GM18858 (cell line): Measurements from ENCODE around the gene IPO5.
"Not testable (repeated sequence)": the region's sequence is repeated elsewhere in the genome, so short reads cannot be mapped to it uniquely, and the experiment has no call there.

Experiments used
- ATAC-seq: cut with Tn5 transposase; IDR thresholded peaks from one replicate; pipeline ENCODE4 v1.9.1; 2021; ENCODE audit not compliant: unreplicated experiment

Gene IPO5

DNA sequence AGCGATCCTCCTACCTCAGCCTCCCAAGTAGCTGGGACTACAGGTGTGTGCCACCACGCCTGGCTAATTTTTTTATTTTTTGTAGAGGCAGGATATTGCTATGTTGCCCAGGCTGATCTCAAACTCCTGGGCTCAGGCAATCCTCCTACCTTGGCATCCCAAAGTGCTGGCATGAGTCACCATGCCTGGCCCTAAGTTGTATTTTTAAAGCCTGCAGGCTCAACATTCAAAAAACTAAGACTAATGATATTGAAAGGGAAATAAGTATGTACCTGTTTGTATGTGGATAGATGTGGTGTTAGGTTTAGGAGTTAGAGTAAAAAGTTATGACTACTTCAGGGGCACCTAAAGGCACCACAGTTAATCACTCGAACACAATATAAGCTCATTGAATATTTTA, 5.4 kb upstream of the IPO5 start:
- ATAC-seq = no peak

DNA sequence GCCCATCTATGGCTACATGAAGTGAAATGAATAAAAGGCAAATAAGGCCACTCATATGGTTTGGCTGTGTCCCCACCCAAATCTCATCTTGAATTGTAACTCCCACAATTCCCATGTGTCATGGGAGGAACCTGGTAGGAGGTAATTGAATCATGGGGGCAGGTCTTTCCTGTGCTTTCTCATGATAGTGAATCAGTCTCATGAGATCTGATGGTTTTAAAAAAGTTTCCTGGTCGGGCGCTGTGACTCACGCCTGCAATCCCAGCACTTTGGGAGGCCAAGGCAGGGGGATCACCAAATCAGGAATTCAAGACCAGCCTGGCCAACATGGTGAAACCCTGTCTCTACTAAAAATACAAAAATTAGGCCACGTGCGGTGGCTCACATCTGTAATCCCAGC, 4.2 kb upstream of the IPO5 start:
- not testable (repeated sequence) for ATAC-seq

DNA sequence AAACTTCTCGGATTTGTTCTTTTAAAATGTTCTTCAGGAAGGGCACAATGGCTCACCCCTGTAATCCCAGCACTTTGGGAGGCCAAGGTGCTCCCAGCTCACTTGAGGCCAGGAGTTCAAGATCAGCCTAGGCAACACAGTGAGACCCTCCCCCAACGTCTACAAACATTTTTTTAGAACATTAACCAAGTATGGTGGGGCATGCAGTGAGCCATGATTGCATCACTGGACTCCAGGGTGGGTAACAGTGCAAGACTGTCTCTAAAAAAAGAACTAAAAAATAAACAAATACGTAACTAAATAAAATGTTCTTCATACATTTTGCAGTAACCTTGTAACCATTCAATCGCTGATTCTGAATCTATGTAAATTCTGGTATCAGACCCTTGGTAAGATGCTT, 2.1 kb upstream of the IPO5 start:
- no peak for ATAC-seq

DNA sequence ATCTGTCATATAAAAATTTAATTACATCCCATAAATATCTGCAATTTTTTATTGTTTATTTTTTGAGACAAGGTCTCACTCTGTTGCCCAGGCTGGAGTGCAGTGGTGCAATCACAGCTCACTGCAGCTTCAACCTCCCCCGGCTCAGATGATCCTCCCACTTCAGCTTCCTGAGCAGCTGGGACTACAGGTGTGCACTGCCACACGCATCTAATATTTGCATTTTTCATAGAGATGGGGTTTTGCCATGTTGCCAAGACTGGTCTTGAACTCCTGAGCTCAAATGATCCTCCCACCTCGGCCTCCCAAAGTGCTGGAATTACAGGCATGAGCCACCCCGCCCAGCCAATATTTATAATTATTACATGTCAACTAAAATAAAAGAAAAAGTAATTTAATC, 644 bp upstream of the IPO5 start:
- peak; percentile 87 for ATAC-seq

DNA sequence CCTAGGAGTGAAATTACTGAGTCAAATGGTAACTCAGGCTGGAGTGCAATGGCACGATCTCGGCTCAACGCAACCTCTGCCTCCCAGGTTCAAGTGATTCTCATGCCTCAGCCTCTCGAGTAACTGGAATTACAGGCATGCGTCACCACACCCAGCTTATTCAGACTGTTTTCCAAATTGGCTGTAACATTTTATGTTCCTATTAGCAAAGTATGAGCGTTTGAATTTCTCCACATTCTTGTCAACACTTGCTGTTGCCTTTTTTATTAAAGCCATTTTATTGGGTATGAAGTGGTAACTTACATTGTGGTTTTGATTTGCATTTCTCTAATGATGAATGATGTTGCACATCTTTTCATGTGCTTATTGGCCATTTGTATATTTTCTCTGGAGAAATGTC, 7.9 kb downstream of the IPO5 start:
- ATAC-seq = no peak

DNA sequence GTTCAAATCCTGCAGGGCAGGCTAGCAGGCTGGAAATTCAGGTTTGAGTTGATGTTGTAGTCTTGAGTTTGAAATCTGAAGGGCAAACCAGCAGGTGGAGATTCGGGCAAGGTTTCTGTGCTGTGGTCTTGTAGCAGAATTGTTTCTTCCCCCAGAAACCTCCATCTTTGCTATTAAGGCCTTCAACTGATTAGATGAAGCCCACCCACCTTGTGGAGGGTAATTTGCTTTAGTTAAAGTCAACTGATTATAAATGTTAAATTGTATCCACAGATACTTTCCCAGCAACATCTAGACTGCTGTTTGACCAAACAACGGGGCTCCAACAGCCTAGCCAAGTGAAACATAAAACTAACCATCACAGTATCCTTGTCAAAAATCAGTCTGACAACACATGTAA, 9.4 kb downstream of the IPO5 start:
- ATAC-seq = no peak

DNA sequence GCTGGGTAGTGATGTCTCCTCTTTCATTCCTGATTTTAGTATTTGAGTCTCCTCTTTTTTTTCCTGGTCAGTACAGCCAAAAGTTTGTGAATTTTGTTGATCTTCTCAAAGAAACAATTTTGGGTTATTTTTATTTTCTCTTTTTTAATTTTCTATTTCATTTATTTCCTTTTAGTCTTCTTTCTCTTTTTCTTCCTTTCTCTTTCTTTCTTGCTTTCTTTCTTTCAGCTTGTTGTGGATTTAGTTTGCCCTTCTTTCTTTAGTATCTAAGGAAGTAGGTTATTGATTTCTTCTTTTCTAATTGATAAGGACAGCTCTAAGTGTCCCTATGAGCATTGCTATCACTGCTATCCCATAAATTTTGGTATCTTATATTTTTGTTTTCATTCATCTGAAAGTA, 13.8 kb downstream of the IPO5 start:
- no peak for ATAC-seq

DNA sequence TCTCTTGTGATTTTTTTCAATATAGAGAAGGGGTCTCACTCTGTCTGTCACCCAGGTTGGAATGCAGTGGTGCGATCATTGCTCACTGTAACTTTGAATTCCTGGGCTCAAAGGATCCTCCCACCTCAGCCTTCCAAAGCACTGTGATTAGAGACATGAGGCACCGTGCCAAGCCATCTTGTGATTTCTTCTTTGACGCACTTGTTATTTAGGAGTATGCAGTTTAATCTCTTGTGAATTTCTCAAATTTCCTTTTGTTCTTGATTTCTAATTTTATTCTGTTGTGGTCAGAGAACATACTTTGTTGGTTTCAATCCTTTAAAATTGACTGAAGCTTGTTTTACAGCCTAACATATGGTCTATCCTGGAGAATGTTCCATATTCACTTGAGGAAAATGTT, 14.5 kb downstream of the IPO5 start:
- ATAC-seq = no peak

DNA sequence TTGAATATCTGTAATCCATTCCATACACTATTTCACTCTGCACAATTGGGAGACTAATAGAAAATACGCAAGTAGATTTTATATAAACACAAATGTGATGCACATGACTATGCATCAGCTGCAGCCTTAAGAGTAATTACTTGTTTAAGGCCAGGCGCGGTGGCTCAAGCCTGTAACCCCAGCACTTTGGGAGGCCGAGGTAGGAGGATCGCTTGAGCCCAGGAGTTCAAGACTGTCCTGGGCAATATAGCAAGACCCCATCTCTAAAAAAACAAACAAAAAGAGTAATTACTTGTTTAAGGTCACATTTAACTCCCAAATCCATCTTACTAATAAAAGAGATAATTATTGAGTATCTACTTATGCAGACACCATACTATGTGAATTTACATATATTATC, 18.0 kb downstream of the IPO5 start:
- no peak for ATAC-seq

DNA sequence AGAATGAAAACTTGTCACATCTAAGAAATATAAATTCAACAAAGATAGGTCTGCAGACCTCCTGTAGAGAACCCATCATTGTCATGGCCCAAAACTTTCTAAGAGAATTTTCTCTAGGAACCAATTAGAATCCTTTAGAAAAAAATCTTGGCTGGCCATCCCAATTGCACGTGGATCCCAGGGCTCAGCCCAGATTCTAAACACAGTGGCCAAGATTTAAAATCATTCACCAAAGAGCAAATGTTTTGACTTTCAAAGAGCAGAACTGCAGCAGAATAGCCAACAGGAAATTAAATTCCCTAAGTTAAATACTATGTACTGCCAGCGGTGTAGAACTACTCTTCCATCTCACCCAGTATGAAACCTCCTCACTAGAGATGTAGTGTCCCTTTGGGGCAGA, 21.3 kb downstream of the IPO5 start:
- ATAC-seq = no peak

DNA sequence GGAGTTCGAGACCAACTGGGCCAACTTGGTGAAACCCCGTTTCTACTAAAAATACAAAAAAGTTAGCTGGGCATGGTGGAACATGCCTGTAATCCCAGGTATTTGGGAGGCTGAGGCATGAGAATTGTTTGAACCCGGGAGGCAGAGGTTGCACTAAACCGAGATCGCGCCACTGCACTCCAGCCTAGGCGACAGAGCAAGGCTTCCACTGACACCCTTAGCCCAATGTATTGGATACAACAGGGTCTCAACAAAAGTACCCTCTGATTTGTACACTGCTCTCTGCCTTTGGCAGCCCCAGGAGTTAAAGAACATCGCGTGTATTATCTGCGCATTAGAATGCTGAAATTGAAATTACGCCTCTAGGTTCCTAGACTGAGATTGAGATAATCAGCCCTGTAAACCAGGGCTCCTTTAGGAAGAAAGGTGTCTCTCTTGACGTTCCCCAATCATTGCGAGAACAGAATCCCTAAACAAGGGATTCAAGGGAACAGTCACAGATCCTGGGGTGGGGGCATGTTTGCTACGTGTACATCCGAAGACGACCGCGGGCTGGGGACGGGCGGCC, 21.9 kb downstream of the IPO5 start:
- ATAC-seq = no peak

DNA sequence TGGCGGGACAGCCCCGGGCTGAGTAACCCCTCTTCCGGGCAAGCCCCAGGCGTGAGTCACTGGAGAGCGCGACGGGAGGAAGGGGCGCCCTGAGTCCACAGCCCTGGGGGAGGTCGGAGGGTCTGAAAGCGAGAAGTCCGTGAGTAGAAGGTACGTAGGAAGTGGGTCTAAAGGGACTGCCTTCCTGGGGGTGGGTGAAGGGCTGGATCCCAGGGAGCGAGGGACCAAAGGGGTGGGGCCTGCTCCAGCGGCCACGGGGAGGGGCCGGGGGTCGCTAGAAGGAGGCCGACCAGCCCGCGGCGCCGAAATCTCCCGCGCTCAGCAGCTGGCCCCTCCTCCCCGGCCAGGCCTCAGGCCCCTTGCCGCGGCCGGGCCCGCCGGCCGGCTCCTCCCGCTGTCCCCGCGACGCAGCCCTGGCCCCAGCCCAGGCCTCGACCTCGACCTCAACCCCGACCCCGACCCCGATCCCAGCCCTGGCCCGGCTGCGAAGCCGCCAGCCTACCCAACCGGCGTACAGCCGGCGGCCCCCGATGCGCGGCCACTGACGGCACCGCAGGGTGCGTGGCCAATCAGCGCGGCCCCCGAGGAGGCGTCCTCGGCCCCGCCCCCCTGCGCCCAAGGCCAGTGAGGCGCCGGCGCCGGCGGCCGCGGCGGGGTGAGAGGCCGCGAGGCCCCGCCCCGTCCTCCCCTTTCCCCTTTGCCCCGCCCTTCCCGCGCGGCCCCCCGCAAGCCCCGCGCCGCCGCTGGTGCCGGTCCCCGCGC, 22.6 kb downstream of the IPO5 start:
- peak; percentile 81 for ATAC-seq

DNA sequence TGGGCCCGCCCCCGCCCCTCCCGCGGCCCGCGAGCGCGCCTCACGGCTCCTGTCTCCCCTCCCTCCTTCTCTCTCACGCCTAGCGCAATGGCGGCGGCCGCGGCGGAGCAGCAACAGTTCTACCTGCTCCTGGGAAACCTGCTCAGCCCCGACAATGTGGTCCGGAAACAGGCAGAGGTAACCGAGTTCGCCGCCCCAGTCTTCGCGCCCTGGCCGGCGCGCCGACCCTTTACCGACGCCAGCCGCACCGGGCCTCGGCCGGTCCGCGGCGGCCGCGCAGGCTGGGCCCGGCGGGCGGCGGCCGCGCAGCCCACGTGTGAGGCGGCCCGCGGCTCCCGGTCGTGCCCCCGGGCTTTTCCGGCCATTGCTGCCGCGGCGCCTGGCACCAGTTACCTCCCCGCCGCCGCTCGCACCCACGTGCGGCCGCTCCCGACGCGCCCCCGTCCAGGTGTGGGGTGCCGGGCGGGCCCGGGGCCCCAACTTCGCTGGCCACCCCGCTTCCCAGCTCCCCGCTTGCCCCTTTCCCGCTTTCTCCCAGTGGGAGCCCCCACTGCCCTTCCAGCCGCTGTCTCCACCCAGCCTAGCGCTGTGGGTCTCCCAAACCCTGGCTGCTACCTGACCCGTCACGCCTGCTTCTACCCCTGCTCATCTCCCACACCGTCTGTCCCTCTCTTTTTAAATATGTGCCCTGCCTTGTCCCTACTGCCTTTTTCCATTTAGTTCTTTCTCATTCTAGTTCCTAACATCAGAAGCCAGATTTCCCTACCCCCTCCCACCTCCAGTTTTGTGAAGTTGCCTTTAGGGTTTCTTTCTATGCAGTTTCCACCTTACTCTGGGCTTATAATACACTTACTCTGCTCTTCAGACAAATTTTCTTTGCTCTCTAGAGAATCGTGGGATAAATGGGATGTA, 23.4 kb downstream of the IPO5 start:
- peak; percentile 36 for ATAC-seq

DNA sequence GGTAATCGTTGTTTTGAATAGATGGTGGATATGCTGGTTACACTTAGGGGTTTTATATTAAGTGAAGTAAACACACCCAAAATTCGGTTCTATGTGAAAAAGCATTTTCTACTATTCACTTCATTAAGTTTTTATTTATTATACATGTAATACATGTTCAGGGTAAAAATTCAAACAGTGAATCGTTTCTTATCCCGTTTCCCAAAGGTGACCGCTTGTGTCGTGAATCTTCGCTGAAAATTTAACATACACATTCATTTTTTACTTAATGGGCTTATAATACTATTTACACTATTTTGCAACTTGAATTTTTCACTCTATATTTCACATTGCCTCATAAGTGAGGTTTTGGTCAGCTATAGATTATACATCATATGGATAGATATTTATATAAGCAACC, 24.5 kb downstream of the IPO5 start:
- no peak for ATAC-seq

DNA sequence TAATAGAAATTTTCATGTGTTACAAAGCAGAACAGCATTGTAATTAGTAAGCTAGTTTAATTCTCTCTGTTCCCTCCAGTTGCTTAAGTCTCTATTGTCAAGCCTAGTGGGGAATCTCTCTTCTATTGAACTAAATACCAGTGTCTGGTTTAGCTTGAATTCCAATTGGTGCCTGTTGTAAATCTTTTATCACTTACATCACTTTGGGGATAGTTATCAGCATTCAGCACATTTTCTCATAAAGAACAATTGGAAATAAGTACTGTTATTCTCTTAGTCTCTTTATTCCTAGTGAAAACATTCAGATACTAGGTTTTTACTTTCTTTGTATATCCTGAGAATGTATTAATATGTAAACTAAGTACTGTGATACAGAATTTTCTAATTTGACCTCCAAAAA, 25.2 kb downstream of the IPO5 start:
- ATAC-seq = no peak

DNA sequence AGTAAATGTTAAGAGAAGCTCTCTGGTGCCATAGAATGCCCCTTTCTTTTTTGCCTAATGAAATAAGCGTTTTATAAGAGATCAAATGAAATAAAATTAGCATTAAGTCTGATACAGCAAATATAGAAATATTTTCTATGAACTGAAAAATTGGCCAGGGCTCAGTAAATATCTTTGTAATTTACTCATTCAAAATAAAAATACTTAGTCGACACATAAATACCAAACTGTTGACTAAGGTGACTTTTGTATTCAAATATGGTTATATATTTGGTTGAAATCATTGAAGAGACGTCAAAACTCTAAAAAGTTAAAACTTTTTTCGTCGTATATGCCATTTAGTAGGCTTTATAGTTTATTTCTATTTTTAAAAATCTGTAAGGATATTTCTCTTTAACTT, 25.6 kb downstream of the IPO5 start:
- no peak for ATAC-seq

DNA sequence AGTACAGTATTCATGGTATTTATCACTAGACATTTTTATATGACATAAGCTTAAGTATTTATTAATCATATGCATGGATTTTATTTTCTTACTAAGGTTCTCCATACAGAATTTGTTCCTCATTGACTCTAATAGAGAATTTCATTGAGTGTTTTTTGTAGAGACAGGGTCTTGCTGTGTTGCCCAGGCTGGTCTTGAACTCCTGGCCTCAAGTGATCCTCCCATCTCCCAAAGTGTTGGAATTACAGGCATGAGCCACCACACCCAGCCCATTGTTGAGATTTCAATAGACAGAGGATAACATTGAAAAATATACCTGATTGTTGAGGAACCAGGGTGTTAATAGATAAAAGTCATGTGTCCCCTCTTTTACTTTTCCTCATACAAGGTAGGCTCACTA, 26.1 kb downstream of the IPO5 start:
- ATAC-seq = no peak

DNA sequence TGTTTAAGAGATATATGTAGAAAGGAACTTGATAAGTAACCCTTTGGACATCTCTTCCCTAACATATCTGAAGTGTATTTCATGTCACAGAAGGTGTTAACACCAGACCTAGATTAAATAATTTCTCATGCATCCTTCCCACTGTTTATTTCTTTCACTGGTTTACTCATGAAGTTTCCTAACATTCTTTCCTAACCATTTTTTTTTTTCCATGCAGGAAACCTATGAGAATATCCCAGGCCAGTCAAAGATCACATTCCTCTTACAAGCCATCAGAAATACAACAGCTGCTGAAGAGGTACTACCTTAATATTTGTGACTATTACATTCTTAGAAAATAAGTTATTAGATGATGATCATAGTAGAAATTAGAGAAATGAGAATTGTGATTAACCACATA, 28.8 kb downstream of the IPO5 start:
- no peak for ATAC-seq

DNA sequence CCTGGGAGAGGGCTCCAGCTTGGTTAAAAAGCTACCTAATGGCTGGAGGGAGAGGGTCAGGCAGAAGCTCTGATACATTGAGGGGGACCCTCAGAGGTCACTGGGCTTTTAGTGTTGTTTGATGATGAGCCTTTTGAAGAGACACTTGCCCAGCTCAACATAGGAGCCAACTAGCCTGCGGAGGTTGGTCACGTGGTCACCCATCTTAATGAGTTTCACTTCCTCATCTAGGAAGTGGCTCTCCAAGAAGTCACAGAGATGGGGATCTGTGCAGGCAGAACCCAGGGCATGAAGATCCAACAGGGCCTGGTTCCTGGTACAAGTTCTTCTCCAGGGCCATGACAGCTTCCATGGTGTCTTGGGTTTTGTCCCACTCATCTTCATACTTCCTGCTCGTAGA, 33.4 kb downstream of the IPO5 start:
- ATAC-seq = peak; percentile 75

DNA sequence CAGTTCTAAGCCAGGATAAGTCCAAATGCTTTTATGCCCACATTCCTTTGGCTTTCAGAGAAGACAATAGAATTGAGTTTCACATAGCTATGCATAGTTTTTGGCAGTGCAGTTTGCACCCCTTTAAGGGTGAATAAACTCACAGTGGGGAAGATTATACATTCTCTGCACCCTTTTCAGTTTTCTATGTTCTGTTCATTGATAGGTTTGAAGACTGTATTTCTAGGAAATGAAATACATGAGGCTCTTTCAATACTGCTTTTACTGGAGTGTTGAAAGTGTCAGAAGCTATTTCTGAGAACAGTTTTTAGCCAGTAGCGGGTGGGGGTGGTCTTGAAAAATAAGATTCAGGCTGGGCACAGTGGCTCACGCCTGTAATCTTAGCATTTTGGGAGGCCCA, 46.2 kb downstream of the IPO5 start:
- ATAC-seq = no peak

DNA sequence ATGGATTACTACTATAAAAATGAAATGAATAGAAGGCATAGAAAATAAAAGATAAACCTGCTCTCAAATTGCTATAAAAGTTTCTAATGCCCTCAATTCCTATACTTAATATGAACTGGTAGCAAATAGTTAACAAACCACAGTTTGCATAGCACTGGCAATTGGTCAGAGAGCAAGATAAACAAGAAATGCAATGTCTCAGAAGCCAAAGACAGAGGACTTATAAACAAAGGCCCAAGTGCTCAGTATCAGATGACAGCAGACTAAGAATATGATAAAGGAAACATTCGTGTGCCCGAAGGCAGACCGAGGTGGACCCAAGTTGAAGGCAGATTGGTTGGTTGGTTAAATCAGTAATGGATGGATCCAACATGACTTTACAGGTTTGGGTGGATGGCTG, 50.6 kb downstream of the IPO5 start:
- no peak for ATAC-seq

DNA sequence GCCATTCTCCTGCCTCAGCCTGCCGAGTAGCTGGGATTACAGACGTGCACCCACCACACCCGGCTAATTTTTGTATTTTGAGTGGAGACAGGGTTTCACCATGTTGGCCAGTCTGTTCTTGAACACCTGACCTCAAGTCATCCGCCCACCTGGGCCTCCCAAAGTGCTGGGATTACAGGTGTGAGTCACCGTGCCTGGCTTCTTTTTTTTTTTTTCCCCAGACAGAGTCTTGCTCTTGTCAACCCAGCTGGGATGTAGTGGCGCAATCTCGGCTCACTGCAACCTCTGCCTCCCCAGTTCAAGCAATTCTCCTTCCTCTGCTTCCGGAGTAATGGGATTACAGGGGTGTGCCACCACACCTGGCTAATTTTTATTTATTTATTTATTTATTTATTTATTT, 51.5 kb downstream of the IPO5 start:
- ATAC-seq = not testable (repeated sequence)
